IPS DF 6.9 (cell line): ENCODE measurements around the gene MIPOL1.

ENCODE experiments used
- DNase-seq: peaks from one replicate; pipeline ENCODE4 v3.0.0-alpha.2; 2013; ENCODE audit warnings: low read depth, low spot score
- H3K27ac ChIP-seq: one replicate; pipeline ENCODE4 v1.5.1; 2013; ENCODE audit warnings: low read length, control low read depth
- H3K27me3 ChIP-seq: 2 replicates; pipeline ENCODE4 v1.6.1; 2013; ENCODE audit warnings: mild to moderate bottlenecking, low read length; ENCODE audit not compliant: control insufficient read depth, insufficient read depth
- H3K36me3 ChIP-seq: 2 replicates; pipeline ENCODE4 v1.6.1; 2013; ENCODE audit warnings: low read length; ENCODE audit not compliant: control insufficient read depth, insufficient read depth
- H3K4me1 ChIP-seq: 2 replicates; pipeline ENCODE4 v1.6.1; 2013; ENCODE audit warnings: low read length; ENCODE audit not compliant: control insufficient read depth, insufficient read depth
- H3K4me3 ChIP-seq: 2 replicates; pipeline ENCODE4 v1.5.1; 2013; ENCODE audit warnings: mild to moderate bottlenecking, low read length
- H3K9me3 ChIP-seq: 2 replicates; pipeline ENCODE4 v1.6.1; 2013; ENCODE audit warnings: low read length, inconsistent platforms; ENCODE audit not compliant: control insufficient read depth, insufficient read depth
- WGBS: extraction: QIAGEN DNeasy Blood & Tissue Kit; methylation state at CpG from one replicate; pipeline ENCODE4 v1.1.7; 2013; ENCODE audit warnings: mixed read lengths, missing lambda C conversion rate; ENCODE audit not compliant: insufficient read length, insufficient coverage; 5-methylcytosine and 5-hydroxymethylcytosine counted together

MIPOL1 gene

GRCh38 chr14:37508503-37508902 lies 310.8 kb downstream of the MIPOL1 start:
- WGBS: no CpG with 5 or more reads among the region's 3 CpGs
- no peak overlapping the region for H3K27ac ChIP-seq
- no peaks in the 10 kb centered on the region for H3K27me3 ChIP-seq
- H3K9me3 ChIP-seq: no peaks in the 10 kb centered on the region
- H3K4me3 ChIP-seq: no peak overlapping the region
- H3K36me3 ChIP-seq: no peaks in the 10 kb centered on the region
- no peak for DNase-seq
- no peaks in the 10 kb centered on the region for H3K4me1 ChIP-seq

GRCh38 chr14:37512173-37512572 lies 314.4 kb downstream of the MIPOL1 start:
- no peak overlapping the region for H3K4me3 ChIP-seq
- no CpG with 5 or more reads among the region's 3 CpGs for WGBS
- H3K9me3 ChIP-seq: no peaks in the 10 kb centered on the region
- no peaks in the 10 kb centered on the region for H3K36me3 ChIP-seq
- H3K4me1 ChIP-seq: no peaks in the 10 kb centered on the region
- no peaks in the 10 kb centered on the region for H3K27me3 ChIP-seq
- H3K27ac ChIP-seq: no peak overlapping the region
- DNase-seq: no peak

DNA sequence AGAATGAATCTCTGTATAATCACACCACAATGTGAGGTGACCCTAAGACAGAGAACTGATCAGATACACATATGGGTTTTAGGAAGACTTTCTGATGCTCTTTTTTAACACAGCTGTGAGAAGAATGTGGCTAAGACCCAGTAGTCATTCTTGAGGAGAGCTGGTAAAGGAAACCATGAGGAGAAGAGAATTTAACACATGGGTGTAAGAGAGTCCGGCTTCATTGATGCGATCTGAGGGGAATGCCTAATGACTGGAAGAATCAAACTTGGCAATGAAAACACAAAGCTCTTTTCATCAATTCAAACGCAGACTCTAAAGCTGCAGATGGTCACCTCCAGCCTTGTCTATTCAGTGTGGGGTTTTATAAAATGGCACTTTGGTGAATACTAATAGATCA lies 318.0 kb downstream of the MIPOL1 start:
- no CpG with 5 or more reads among the region's 3 CpGs for WGBS
- H3K27me3 ChIP-seq: no peaks in the 10 kb centered on the region

GRCh38 chr14:37526994-37527393 lies 329.3 kb downstream of the MIPOL1 start:
- Histone ChIP-seq H3K9me3 (no peaks in the 10 kb centered on the region), H3K4me1 (no peaks in the 10 kb centered on the region), H3K36me3 (no peaks in the 10 kb centered on the region), H3K27ac (no peak overlapping the region), H3K27me3 (no peaks in the 10 kb centered on the region), H3K4me3 (no peak overlapping the region)
- no peak for DNase-seq
- WGBS: no CpG with 5 or more reads among the region's 2 CpGs

More for the DNA sequence above, 318.0 kb downstream of the MIPOL1 start:
- DNase-seq: no peak
- Histone ChIP-seq H3K36me3 (no peaks in the 10 kb centered on the region), H3K4me1 (no peaks in the 10 kb centered on the region), H3K4me3 (no peak overlapping the region), H3K27ac (no peak overlapping the region), H3K9me3 (no peaks in the 10 kb centered on the region)

DNA sequence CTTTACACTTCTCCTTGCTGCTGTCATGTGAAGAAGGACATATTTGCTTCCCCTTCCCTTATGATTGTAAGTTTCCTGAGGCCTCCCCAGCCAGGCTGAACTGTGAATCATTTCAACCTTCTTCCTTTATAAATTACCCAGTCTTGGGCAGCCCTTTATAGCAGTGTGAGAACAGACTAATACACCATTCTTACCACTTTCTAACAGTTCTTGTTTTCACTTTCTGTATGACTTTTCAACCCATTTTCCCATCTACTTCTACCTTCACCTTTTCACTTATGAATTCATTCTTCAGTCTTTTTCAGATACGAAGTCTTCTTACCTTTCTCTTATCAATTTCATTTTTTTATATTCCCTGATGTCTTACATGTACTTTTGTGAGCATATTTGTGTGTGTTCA lies 342.3 kb downstream of the MIPOL1 start:
- no peaks in the 10 kb centered on the region; the same call in 1 of the 2 replicates for H3K4me1 ChIP-seq
- H3K36me3 ChIP-seq: no peaks in the 10 kb centered on the region
- no peak for DNase-seq
- H3K27ac ChIP-seq: no peak overlapping the region
- H3K9me3 ChIP-seq: no peaks in the 10 kb centered on the region
- no peak overlapping the region for H3K4me3 ChIP-seq
- WGBS: 100% methylated on average over 1 of the region's 1 CpG
- no peaks in the 10 kb centered on the region for H3K27me3 ChIP-seq

GRCh38 chr14:37544407-37544806 lies 346.7 kb downstream of the MIPOL1 start:
- Histone ChIP-seq H3K27ac (no peak overlapping the region), H3K36me3 (no peaks in the 10 kb centered on the region), H3K9me3 (no peaks in the 10 kb centered on the region), H3K27me3 (no peaks in the 10 kb centered on the region), H3K4me3 (no peak overlapping the region), H3K4me1 (no peaks in the 10 kb centered on the region; the same call in 1 of the 2 replicates)
- no peak for DNase-seq
- no CpG with 5 or more reads among the region's 2 CpGs for WGBS

DNA sequence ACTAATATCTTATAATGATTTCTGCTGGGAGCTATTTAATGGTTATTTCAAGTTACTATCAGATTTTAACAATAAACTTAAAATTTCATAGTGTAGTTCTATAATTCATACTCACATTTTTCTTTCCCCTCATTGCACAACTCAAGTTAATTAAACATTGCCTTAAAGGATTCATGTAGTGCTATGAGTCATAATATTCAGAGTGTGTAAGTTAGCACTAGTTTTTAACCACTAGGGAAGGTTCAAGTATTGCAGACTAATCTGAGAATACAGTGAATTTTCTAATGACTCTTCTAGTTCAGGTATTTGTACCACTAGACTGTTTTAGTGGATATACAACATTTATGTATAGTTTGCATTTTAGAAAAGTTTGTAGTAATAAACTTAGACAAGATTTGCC lies 347.4 kb downstream of the MIPOL1 start:
- H3K4me1 ChIP-seq: no peaks in the 10 kb centered on the region; the same call in 1 of the 2 replicates
- no peak for DNase-seq
- H3K4me3 ChIP-seq: no peak overlapping the region
- H3K27ac ChIP-seq: no peak overlapping the region
- H3K27me3 ChIP-seq: no peaks in the 10 kb centered on the region
- H3K9me3 ChIP-seq: no peaks in the 10 kb centered on the region
- no peaks in the 10 kb centered on the region for H3K36me3 ChIP-seq

DNA sequence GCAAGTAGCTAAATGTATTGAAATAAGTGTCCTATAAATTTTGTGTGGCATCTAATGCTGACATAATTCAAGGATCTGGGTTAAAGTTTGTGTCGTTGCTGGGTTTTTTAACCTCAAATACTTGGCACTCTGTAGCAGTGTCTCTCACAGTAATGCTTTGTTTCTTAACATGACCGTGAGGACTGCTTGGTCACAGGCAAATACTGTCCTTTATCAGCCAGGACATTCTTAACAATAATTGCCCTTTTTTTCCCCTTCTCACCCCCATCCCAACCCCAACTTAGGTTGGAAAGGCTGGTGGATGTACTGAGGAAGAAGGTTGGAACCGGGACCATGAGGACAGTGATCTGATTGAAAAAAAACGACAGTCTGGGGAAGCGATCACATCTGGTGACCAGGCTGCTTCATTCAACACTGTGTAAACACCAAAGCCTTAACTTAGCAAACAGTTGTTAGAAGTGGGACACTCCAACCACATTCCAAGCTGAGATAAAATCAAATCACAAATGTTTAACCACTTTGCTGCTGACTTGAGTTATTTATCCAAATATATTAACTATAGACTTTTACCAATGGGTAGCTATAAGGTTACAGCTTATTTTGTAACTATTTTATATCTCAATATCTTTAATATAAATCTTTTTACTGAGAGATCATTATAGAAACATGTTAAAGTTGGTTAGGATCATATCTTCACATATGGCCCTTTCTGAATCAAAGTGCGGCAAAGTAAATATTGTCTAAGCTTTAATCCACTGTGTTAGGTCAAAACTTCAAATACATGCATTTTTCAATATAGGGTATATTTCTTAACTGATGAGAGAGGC lies 349.1 kb downstream of the MIPOL1 start:
- Histone ChIP-seq H3K36me3 (no peaks in the 10 kb centered on the region), H3K27me3 (no peaks in the 10 kb centered on the region), H3K9me3 (no peaks in the 10 kb centered on the region), H3K27ac (no peak overlapping the region), H3K4me3 (no peak overlapping the region), H3K4me1 (no peaks in the 10 kb centered on the region; the same call in 1 of the 2 replicates)
- no CpG with 5 or more reads among the region's 6 CpGs for WGBS
- no peak for DNase-seq

DNA sequence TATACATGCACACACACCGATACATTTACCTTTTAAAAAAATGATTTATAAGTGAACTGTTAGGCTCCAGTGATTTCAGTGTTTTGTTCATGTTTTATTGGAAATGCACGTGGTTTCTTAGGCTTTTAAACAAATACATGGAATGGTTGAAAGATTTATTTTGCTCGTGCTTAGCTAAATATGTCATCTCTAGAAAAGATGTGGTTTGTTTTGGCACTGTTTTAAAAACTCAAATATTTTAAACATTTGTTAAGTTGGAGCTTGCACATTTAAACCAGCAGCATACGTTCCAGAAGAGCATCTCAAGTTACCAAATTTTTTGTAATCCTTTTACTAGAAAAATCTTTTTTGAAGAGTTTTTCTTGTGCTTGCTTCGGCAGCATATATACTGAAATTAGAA lies 352.8 kb downstream of the MIPOL1 start:
- H3K4me3 ChIP-seq: no peak overlapping the region
- no peak overlapping the region for H3K27ac ChIP-seq
- no peaks in the 10 kb centered on the region for H3K4me1 ChIP-seq
- no CpG with 5 or more reads among the region's 5 CpGs for WGBS
- DNase-seq: no peak
- no peaks in the 10 kb centered on the region for H3K9me3 ChIP-seq
- no peaks in the 10 kb centered on the region for H3K27me3 ChIP-seq
- H3K36me3 ChIP-seq: no peaks in the 10 kb centered on the region

DNA sequence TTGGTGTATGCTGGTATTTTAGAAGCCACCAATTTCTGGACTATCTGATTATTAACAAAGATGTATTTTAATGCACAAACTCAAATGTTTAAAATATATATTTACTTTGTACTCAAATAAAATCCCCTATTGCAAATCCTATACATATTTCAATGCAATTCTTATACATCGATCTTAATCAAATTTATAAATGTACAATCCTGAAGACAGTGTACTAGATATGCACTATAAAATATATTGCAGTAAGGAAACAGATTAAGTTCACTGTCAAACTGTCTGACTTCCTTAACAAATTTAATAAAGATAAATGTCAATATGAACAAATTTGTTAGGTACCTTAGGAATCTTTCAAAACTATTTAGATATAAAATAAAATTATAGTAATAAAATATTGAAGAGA lies 353.4 kb downstream of the MIPOL1 start:
- Histone ChIP-seq H3K4me1 (no peaks in the 10 kb centered on the region), H3K9me3 (no peaks in the 10 kb centered on the region), H3K36me3 (no peaks in the 10 kb centered on the region), H3K27ac (no peak overlapping the region), H3K27me3 (no peaks in the 10 kb centered on the region), H3K4me3 (no peak overlapping the region)
- 100% methylated on average over 1 of the region's 1 CpG for WGBS
- DNase-seq: no peak

DNA sequence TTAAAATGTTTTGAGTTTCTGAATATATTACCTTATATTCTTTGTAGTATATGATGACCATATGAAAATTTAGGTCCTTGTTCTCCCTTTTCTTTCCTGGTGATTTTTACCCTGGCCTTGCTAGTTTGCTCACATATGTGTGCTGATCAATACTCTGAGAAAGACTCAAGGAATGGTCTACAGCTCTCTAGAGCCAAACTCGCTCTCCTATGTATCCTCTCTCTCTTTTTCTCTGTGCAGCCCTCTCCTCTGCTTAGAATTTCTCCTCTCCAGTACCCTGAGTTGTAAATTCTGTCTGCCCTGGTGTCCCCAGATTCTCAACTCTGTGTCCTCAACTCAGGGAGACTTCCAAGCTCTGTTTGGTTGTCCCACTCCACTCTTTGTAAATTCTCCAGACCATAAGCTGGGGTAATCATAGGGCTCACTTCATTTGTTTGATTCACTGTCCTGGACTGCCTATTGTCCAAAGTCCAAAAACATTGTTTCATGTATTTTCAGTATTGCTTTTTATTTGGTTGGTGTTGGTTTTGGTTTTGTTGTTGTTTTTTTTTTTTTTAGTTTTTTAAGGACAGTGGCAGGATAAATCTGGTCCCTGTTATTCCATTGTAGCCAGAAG lies 356.3 kb downstream of the MIPOL1 start:
- no CpG with 5 or more reads among the region's 1 CpG for WGBS
- Histone ChIP-seq H3K4me1 (no peaks in the 10 kb centered on the region), H3K9me3 (no peaks in the 10 kb centered on the region), H3K4me3 (no peak overlapping the region), H3K27me3 (no peaks in the 10 kb centered on the region), H3K27ac (no peak overlapping the region), H3K36me3 (no peaks in the 10 kb centered on the region)
- no peak for DNase-seq
